Panc1 (cell line): ENCODE results near the gene GTF2F1.

Experiments
- POLR2AphosphoS5 ChIP-seq: IDR thresholded peaks from 2 replicates; pipeline ENCODE4 v1.6.1; 2012; ENCODE audit warnings: mild to moderate bottlenecking, low read depth, low read length, moderate library complexity
- TF ChIP-seq, protein P1 (sequence below): fragments of 450-650 bp; IDR thresholded peaks from 2 replicates; pipeline ENCODE4 v1.5.1; 2017; ENCODE audit warnings: mild to moderate bottlenecking

DNA sequence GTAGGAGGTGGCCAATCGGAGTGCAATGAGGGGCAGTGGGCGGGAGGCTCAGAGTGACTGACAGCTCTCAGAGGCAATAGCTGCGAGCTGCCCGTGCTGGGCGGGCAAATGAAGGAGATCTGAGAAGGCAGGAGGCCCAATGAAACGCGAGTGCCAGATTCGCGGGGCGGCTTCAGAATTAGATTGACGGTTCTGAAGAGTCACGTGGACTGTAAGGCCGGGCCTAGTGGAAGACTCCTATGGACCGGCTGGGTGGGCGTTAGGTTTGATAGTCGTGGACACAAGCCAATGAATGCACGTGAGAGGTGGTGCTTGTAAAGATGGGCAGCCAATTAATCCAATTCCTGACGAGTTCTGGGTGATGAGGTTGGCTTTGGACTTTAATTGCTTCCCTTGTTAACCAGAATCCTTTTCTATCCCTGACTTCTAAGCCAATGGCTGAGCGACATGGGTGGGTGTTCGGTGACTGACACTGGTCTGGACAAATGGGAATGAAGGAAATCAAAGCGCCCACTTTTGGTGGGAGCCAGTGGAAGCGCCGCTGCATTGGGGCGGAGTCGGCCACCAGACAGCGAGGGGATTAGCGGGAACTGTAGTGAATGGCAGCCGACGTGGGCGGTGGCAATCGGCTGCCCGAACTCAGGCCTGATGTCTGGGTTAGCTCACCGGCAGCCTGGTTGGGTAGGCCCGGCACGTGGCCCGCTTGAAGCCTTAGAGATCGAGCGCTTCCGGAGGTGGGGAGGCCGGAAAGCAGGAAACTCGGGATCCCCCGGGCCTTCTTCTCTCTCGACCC lies 32.2 kb upstream of the GTF2F1 start:
- TF ChIP-seq, protein P1, sequence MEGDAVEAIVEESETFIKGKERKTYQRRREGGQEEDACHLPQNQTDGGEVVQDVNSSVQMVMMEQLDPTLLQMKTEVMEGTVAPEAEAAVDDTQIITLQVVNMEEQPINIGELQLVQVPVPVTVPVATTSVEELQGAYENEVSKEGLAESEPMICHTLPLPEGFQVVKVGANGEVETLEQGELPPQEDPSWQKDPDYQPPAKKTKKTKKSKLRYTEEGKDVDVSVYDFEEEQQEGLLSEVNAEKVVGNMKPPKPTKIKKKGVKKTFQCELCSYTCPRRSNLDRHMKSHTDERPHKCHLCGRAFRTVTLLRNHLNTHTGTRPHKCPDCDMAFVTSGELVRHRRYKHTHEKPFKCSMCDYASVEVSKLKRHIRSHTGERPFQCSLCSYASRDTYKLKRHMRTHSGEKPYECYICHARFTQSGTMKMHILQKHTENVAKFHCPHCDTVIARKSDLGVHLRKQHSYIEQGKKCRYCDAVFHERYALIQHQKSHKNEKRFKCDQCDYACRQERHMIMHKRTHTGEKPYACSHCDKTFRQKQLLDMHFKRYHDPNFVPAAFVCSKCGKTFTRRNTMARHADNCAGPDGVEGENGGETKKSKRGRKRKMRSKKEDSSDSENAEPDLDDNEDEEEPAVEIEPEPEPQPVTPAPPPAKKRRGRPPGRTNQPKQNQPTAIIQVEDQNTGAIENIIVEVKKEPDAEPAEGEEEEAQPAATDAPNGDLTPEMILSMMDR, result no peak
- no peak for TF ChIP-seq POLR2AphosphoS5
